GM21723 (cell line): ENCODE measurements around the gene FBF1.
"Not testable (repeated sequence)": the region's sequence is repeated elsewhere in the genome, so short reads cannot be mapped to it uniquely, and the experiment has no call there.

Source experiments
- ATAC-seq: cut with Tn5 transposase; IDR thresholded peaks from one replicate; pipeline ENCODE4 v1.9.1; 2021; ENCODE audit warnings: mild to moderate bottlenecking, moderate library complexity; ENCODE audit not compliant: unreplicated experiment

The FBF1 gene

GRCh38 chr17:75876938-75877751 lies 63.7 kb downstream of the FBF1 start:
- ATAC-seq = no peak

- no peak for ATAC-seq
Measured at GRCh38 chr17:75876190-75876937, 64.5 kb downstream of the FBF1 start.

- no peak for ATAC-seq
Measured at GRCh38 chr17:75875940-75876189, 65.0 kb downstream of the FBF1 start.

- ATAC-seq = no peak
Measured at GRCh38 chr17:75875182-75875939, 65.5 kb downstream of the FBF1 start.

GRCh38 chr17:75874323-75875181 lies 66.3 kb downstream of the FBF1 start:
- no peak for ATAC-seq

GRCh38 chr17:75873587-75874322 lies 67.1 kb downstream of the FBF1 start:
- ATAC-seq = no peak

- ATAC-seq = no peak
Measured at GRCh38 chr17:75872434-75873351, 68.1 kb downstream of the FBF1 start.

GRCh38 chr17:75870228-75870627 lies 70.6 kb downstream of the FBF1 start:
- ATAC-seq = not testable (repeated sequence)

- ATAC-seq = no peak
Measured at GRCh38 chr17:75869282-75870141, 71.3 kb downstream of the FBF1 start.

- not testable (repeated sequence) for ATAC-seq
Measured at GRCh38 chr17:75868730-75869281, 72.0 kb downstream of the FBF1 start.

GRCh38 chr17:75865404-75866188 lies 75.2 kb downstream of the FBF1 start:
- not testable (repeated sequence) for ATAC-seq

- peak; percentile 26 for ATAC-seq
Measured at GRCh38 chr17:75864887-75865286, 76.0 kb downstream of the FBF1 start.

- peak; percentile 79 for ATAC-seq
Measured at GRCh38 chr17:75864448-75864871, 76.4 kb downstream of the FBF1 start.

- ATAC-seq = no peak
Measured at GRCh38 chr17:75861927-75862317, 78.9 kb downstream of the FBF1 start.
